NB4 (cell line): Measurements from ENCODE around the gene DUSP5.

Experiments used
- POLR2A ChIP-seq: IDR thresholded peaks from 2 replicates; pipeline ENCODE4 v1.6.1; 2011; ENCODE audit warnings: mild to moderate bottlenecking; ENCODE audit not compliant: insufficient read length; ENCODE audit errors: extremely low read depth
- TF ChIP-seq, protein P1 (sequence below): IDR thresholded peaks from one replicate; pipeline ENCODE4 v1.5.1; 2012; ENCODE audit warnings: low read depth, low read length

DNA sequence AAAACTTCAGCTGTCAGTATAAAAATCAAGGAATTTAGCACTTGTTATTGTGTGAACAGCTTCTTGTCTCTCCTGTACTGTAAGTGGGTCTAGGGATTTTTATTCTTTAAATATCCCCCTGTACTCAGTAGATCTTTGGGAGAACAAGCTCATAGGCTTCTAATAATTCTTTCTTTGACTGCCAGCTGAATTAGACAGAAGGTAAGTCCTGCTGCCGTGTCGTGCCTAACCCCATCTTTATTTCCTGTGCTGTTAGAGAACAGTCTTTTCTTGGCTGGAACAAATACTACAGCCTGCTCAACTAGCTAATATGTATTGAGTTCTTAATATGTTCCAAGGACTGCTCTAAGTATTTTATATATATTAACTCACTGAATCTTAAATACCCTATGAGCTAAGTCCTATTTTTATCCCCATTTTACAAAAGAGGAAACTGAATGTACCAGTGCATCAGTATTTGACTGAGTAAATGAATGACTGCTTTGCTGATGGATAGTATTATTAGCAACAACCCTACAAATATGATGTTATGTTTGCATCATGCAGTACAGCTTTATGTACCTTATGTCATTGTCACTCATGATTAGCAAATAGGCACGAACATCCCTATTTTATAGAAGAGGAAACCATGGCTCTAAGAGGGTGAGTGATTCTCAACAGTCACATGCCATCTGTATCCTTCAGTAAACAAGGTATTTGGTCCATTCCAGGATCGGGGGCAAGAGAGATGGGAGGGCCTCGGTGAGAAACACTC lies 5.5 kb upstream of the DUSP5 start:
- TF ChIP-seq, protein P1, sequence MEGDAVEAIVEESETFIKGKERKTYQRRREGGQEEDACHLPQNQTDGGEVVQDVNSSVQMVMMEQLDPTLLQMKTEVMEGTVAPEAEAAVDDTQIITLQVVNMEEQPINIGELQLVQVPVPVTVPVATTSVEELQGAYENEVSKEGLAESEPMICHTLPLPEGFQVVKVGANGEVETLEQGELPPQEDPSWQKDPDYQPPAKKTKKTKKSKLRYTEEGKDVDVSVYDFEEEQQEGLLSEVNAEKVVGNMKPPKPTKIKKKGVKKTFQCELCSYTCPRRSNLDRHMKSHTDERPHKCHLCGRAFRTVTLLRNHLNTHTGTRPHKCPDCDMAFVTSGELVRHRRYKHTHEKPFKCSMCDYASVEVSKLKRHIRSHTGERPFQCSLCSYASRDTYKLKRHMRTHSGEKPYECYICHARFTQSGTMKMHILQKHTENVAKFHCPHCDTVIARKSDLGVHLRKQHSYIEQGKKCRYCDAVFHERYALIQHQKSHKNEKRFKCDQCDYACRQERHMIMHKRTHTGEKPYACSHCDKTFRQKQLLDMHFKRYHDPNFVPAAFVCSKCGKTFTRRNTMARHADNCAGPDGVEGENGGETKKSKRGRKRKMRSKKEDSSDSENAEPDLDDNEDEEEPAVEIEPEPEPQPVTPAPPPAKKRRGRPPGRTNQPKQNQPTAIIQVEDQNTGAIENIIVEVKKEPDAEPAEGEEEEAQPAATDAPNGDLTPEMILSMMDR = no peak
- no peak for TF ChIP-seq POLR2A
